DND-41 (cell line): ENCODE results near the gene METTL3.

Source experiments
- ATAC-seq: fragments of 200-7000 bp; cut with Tn5 transposase; 3 replicates; pipeline ENCODE4 v1.9.1; 2021; ENCODE audit warnings: low read depth; ENCODE audit not compliant: insufficient read depth
- DNase-seq: peaks from one replicate; pipeline ENCODE4 v3.0.0-alpha.2; 2020
- H2AFZ ChIP-seq: 2 replicates; pipeline ENCODE4 v1.6.0; 2012; ENCODE audit warnings: low read depth, low read length
- H3K27ac ChIP-seq: 2 replicates; pipeline ENCODE4 v1.5.1; 2012; ENCODE audit warnings: low read length, inconsistent platforms
- H3K27me3 ChIP-seq: fragments of 200-600 bp; sonication (generic); 2 replicates; pipeline ENCODE4 v1.6.0; 2012; ENCODE audit warnings: low read length, mild to moderate bottlenecking, inconsistent platforms; ENCODE audit not compliant: insufficient read depth, poor library complexity
- H3K36me3 ChIP-seq: 2 replicates; pipeline ENCODE4 v1.5.1; 2012; ENCODE audit warnings: low read length, inconsistent platforms; ENCODE audit not compliant: insufficient read depth
- H3K4me1 ChIP-seq: 2 replicates; pipeline ENCODE4 v1.5.1; 2012; ENCODE audit warnings: mild to moderate bottlenecking, low read length; ENCODE audit not compliant: insufficient read depth
- H3K4me2 ChIP-seq: 2 replicates; pipeline ENCODE4 v1.6.0; 2012; ENCODE audit warnings: mild to moderate bottlenecking, moderate library complexity, low read length, inconsistent platforms; ENCODE audit not compliant: insufficient read depth
- H3K4me3 ChIP-seq, 2 experiments: fragments of 200-600 bp in 1 of 2; shearing (Covaris generic) in 1 of 2; 2 replicates each; pipeline ENCODE4 v1.5.1; 2012 to 2016; ENCODE audit warnings: inconsistent platforms in 2 of 2, low read length in 2 of 2, mild to moderate bottlenecking in 2 of 2, low read depth in 1 of 2, moderate library complexity in 1 of 2
- H3K79me2 ChIP-seq: 2 replicates; pipeline ENCODE4 v1.6.0; 2012; ENCODE audit warnings: low read length, inconsistent platforms; ENCODE audit not compliant: insufficient read depth
- H3K9ac ChIP-seq: 2 replicates; pipeline ENCODE4 v1.6.0; 2012; ENCODE audit warnings: low read depth, mild to moderate bottlenecking, inconsistent platforms, low read length, moderate library complexity
- H3K9me3 ChIP-seq: 2 replicates; pipeline ENCODE4 v1.5.1; 2012; ENCODE audit warnings: low read length, moderate library complexity, mild to moderate bottlenecking, inconsistent platforms; ENCODE audit not compliant: insufficient read depth, severe bottlenecking
- H4K20me1 ChIP-seq: 2 replicates; pipeline ENCODE4 v1.6.0; 2012; ENCODE audit warnings: low read length; ENCODE audit not compliant: insufficient read depth
- EZH2 ChIP-seq: IDR thresholded peaks from 3 replicates; pipeline ENCODE4 v1.6.1; 2012; ENCODE audit warnings: borderline replicate concordance, low read depth, mild to moderate bottlenecking, moderate library complexity, low read length, inconsistent platforms; ENCODE audit not compliant: severe bottlenecking
- TF ChIP-seq, protein P1 (sequence below): IDR thresholded peaks from 2 replicates; pipeline ENCODE4 v1.5.1; 2012; ENCODE audit warnings: borderline replicate concordance, low read length, moderate library complexity, mild to moderate bottlenecking; ENCODE audit not compliant: poor library complexity, severe bottlenecking; ENCODE audit errors: extremely low read depth

METTL3 gene

DNA sequence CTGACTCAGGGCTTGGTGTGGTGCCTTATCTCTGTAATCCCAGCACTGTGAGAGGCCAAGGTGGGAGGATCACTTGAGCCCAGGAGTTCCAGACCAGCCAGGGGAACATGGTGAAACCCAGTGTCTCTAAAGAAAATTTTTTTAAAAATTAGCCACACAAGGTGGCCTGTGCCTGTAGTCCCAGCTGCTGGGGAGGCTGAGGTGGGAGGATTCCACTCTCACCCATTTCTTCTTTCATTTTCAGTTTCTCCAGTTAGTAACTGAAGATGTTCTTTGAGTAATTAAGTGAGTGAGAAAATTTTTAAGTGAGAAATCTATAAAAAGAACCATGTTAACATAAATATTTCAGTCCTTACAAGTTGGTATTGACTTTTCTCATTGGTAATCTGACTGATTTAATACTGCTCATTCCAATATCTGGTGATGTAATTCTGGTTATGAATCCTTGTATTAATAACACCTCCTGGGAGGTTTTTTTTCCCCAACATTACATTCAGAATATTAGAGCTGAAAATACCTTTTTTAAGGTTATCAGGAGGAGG, 6.1 kb downstream of the METTL3 start:
- peaks cover 57% of the 10 kb centered on the region for H3K36me3 ChIP-seq
- TF ChIP-seq, protein P1, sequence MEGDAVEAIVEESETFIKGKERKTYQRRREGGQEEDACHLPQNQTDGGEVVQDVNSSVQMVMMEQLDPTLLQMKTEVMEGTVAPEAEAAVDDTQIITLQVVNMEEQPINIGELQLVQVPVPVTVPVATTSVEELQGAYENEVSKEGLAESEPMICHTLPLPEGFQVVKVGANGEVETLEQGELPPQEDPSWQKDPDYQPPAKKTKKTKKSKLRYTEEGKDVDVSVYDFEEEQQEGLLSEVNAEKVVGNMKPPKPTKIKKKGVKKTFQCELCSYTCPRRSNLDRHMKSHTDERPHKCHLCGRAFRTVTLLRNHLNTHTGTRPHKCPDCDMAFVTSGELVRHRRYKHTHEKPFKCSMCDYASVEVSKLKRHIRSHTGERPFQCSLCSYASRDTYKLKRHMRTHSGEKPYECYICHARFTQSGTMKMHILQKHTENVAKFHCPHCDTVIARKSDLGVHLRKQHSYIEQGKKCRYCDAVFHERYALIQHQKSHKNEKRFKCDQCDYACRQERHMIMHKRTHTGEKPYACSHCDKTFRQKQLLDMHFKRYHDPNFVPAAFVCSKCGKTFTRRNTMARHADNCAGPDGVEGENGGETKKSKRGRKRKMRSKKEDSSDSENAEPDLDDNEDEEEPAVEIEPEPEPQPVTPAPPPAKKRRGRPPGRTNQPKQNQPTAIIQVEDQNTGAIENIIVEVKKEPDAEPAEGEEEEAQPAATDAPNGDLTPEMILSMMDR, result no peak
- TF ChIP-seq EZH2, result no peak
- DNase-seq (peak; percentile 26), ATAC-seq (peak; percentile 67)
- no peaks in the 10 kb centered on the region for H4K20me1 ChIP-seq
- no peak overlapping the region for H3K4me2 ChIP-seq
- H2AFZ ChIP-seq, result no peak overlapping the region
- no peak overlapping the region for H3K27ac ChIP-seq
- peaks cover 31% of the 10 kb centered on the region for H3K4me1 ChIP-seq
- no peaks in the 10 kb centered on the region for H3K27me3 ChIP-seq
- peaks cover 64% of the 10 kb centered on the region for H3K79me2 ChIP-seq
- H3K9ac ChIP-seq, result no peak overlapping the region
- no peak overlapping the region for H3K4me3 ChIP-seq
- H3K9me3 ChIP-seq, result no peaks in the 10 kb centered on the region

DNA sequence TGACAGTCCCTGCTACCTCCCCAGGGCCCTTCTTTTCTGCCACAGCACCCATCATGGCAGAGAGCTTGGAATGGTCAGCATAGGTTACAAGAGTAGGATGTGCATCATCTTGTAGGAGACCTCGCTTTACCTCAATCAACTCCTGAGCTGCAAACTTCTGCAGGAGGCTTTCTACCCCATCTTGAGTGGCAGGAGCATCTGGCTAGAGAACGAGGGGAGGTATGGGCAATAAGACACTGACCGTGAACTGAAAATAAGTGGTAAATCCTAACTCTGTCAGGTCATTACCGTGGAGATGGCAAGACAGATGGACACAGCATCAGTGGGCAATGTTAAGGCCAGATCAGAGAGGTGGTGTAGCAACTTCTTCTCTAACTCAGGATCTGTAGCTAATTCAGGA, 7.8 kb downstream of the METTL3 start:
- H3K4me3 ChIP-seq, result no peak overlapping the region
- H3K4me1 ChIP-seq, result peaks cover 16% of the 10 kb centered on the region; the same call in 1 of the 2 replicates
- H3K36me3 ChIP-seq, result peaks cover 65% of the 10 kb centered on the region
- H4K20me1 ChIP-seq, result no peaks in the 10 kb centered on the region
- peaks cover 48% of the 10 kb centered on the region for H3K79me2 ChIP-seq
- no peak for DNase-seq
- H3K9ac ChIP-seq, result no peak overlapping the region
- no peak for ATAC-seq
- no peak overlapping the region for H3K4me2 ChIP-seq
- TF ChIP-seq EZH2, result no peak
- TF ChIP-seq, protein P1, result no peak
- no peaks in the 10 kb centered on the region for H3K9me3 ChIP-seq
- no peak overlapping the region for H3K27ac ChIP-seq
- H3K27me3 ChIP-seq, result no peaks in the 10 kb centered on the region
- no peak overlapping the region for H2AFZ ChIP-seq

DNA sequence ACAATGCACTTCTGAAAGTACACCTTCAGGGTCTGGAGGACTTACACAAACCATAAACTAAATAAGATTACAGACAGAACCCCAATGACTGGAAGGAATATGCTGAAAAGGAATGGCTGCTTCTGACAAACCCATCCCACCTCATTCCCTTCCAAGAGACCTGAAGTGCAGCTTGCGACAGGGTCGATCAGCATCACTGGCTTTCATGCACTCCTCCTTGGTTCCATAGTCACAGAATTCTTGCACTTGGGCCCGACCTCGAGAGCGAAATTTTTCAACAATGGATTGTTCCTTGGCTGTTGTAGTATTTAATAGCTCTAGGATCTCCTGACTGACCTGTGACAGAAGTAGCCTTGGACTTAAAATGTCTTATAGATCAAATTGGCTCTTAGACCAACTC, 9.6 kb downstream of the METTL3 start:
- no peak overlapping the region for H3K4me3 ChIP-seq
- TF ChIP-seq EZH2, result no peak
- TF ChIP-seq, protein P1, result no peak
- no peak overlapping the region for H3K4me2 ChIP-seq
- H3K36me3 ChIP-seq, result peaks cover 79% of the 10 kb centered on the region
- no peak for ATAC-seq
- no peak overlapping the region for H3K27ac ChIP-seq
- 0 out of 2 replicates have a peak, but pooled peaks cover 1% of the 10 kb centered on the region for H3K4me1 ChIP-seq
- H3K9ac ChIP-seq, result no peak overlapping the region
- no peaks in the 10 kb centered on the region for H3K9me3 ChIP-seq
- no peak for DNase-seq
- no peaks in the 10 kb centered on the region for H4K20me1 ChIP-seq
- H3K79me2 ChIP-seq, result peaks cover 31% of the 10 kb centered on the region
- H3K27me3 ChIP-seq, result no peaks in the 10 kb centered on the region
- no peak overlapping the region for H2AFZ ChIP-seq
